IPS-20b (cell line): ENCODE data around the gene RNF13.

ENCODE experiments used
- H3K27ac ChIP-seq: one replicate; pipeline ENCODE4 v1.5.1; 2013; ENCODE audit warnings: low read length
- H3K27me3 ChIP-seq: 2 replicates; pipeline ENCODE4 v1.6.1; 2013; ENCODE audit warnings: mild to moderate bottlenecking, low read length, inconsistent platforms; ENCODE audit not compliant: insufficient read depth
- H3K36me3 ChIP-seq: 2 replicates; pipeline ENCODE4 v1.6.1; 2013; ENCODE audit warnings: low read depth, mild to moderate bottlenecking, inconsistent platforms, low read length, moderate library complexity; ENCODE audit not compliant: insufficient read depth
- H3K4me1 ChIP-seq: 2 replicates; pipeline ENCODE4 v1.6.1; 2013; ENCODE audit warnings: mild to moderate bottlenecking, control low read depth, inconsistent platforms, low read length, moderate library complexity; ENCODE audit not compliant: insufficient read depth
- H3K4me3 ChIP-seq: 2 replicates; pipeline ENCODE4 v1.5.1; 2013; ENCODE audit warnings: mild to moderate bottlenecking, low read length, inconsistent platforms
- H3K9ac ChIP-seq: 2 replicates; pipeline ENCODE4 v1.6.1; 2013; ENCODE audit warnings: low read depth, mild to moderate bottlenecking, inconsistent platforms, low read length, moderate library complexity
- H3K9me3 ChIP-seq: 2 replicates; pipeline ENCODE4 v1.6.1; 2013; ENCODE audit warnings: mild to moderate bottlenecking, low read depth, low read length, inconsistent platforms; ENCODE audit not compliant: insufficient read depth

The RNF13 gene

GRCh38 chr3:149812606-149813366 lies at the start of gene RNF13:
RNF13 (plus strand) TSS chr3:149813215; CDS start chr3:149846027, 32,812 bp downstream.
- Histone ChIP-seq H3K4me1 (peaks cover 17% of the 10 kb centered on the region), H3K27me3 (no peaks in the 10 kb centered on the region), H3K9ac (peak within 1 kb of the TSS; percentile 90), H3K9me3 (no peaks in the 10 kb centered on the region), H3K36me3 (no peaks in the 10 kb centered on the region), H3K4me3 (peak within 1 kb of the TSS; percentile 96), H3K27ac (peak within 1 kb of the TSS; percentile 41)

DNA sequence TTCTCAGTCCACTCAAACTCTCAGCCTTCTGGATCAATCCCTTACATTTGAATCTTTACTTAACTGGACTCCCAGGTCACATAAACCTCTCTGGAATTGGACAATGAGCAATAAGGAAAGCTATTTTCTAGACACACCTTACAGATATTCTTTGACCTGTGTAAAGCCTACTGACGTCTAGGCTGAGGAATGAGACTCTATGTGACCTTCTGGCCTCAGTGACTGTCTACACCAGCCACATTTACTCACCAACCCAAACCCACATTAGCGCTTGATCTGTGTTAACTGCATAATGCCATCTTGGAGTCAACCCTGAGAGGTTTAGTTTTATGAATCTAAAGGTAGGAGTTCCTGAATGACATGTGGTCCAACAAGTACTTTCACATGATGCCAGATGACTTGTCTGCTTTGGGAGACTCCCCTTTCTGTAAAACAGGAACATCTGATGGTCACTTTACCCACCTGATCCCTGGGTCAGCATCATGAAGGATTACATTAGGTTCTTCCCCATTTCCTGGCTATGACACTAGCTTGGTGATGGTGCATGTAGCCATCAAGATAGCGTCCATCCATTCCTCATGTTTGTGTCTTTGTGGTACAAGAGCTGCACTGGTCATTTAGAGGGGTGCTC lies 49.3 kb upstream of the RNF13 start:
- Histone ChIP-seq H3K4me3 (no peak overlapping the region), H3K36me3 (no peaks in the 10 kb centered on the region), H3K9me3 (no peaks in the 10 kb centered on the region), H3K27me3 (peaks cover 12% of the 10 kb centered on the region; the same call in 1 of the 2 replicates), H3K27ac (no peak overlapping the region), H3K4me1 (no peaks in the 10 kb centered on the region), H3K9ac (no peak overlapping the region)

DNA sequence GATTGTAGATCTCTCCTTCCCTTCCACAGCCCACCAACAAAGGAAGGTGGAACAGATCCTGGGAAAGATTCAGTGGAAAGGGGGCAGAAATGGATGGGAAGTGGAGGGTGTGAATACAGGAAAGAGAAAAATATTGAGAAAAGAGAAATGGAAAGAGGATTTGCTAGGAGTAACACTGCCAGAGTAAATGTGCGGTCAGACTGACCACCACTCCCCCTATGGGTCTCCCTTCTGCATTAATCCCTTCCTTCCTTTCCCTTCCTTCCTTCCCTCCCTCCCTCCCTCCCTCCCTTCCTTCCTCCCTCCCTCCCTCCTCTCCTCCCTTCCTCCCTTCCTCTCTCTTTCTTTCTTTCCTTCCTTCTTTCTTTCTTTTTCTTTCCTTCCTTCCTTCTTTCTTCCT lies 48.7 kb upstream of the RNF13 start:
- Histone ChIP-seq H3K4me1 (no peaks in the 10 kb centered on the region), H3K4me3 (no peak overlapping the region), H3K27ac (no peak overlapping the region), H3K9ac (no peak overlapping the region), H3K27me3 (peaks cover 12% of the 10 kb centered on the region; the same call in 1 of the 2 replicates), H3K9me3 (no peaks in the 10 kb centered on the region), H3K36me3 (no peaks in the 10 kb centered on the region)

DNA sequence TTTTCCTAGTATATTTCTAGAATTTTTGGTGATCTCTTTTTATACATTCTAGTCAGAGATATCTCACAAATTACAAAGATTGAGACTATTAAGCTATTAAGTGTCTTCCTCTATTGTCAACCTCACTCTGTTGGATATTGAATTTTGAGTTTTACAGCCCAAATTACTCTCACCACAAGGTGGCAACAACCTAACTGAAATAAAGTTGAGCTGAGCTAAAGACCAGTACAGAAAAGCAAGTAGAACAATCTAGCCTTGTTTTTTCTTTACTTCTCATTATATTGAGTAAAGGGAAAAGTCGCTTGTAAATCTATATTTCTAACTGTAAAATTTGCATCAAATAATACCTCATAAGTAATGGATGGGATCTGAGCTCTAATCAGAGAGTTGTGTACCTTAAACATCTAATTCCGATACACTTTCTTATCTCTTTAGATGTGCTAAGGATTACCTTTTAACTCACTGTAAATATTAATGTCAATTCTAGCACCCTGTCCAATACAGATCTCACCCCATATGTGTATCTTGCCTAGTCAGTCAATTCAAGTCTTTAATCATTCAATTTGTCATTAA lies 47.2 kb upstream of the RNF13 start:
- Histone ChIP-seq H3K27ac (no peak overlapping the region), H3K4me3 (no peak overlapping the region), H3K9ac (no peak overlapping the region), H3K9me3 (no peaks in the 10 kb centered on the region), H3K27me3 (peaks cover 12% of the 10 kb centered on the region; the same call in 1 of the 2 replicates), H3K36me3 (no peaks in the 10 kb centered on the region), H3K4me1 (no peaks in the 10 kb centered on the region)

DNA sequence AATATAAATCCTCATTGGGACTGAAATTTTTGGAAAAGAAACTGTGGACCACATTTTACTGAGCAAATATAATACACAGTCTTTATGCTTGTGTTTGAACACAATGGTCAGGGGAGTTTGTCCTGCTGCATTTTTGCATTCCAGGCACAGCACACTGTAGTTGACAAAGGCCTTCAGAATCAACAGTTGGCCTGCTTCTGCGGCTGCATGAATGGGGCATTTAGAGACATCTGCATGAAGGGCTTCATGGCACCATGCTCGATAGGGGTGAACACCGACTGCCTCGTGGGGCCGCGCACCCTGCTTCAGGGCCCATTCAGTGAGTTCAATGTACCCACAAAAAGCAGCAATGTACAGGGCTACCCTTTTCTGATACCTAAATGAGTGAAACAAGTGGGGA lies 45.3 kb upstream of the RNF13 start:
- Histone ChIP-seq H3K9me3 (no peaks in the 10 kb centered on the region), H3K4me1 (no peaks in the 10 kb centered on the region; the same call in 1 of the 2 replicates), H3K36me3 (no peaks in the 10 kb centered on the region), H3K27ac (no peak overlapping the region), H3K9ac (no peak overlapping the region), H3K27me3 (peaks cover 12% of the 10 kb centered on the region; the same call in 1 of the 2 replicates), H3K4me3 (no peak overlapping the region)

GRCh38 chr3:149768704-149769103 lies 44.3 kb upstream of the RNF13 start:
- Histone ChIP-seq H3K27me3 (peaks cover 4% of the 10 kb centered on the region; the same call in 1 of the 2 replicates), H3K4me1 (no peaks in the 10 kb centered on the region; the same call in 1 of the 2 replicates), H3K9me3 (no peaks in the 10 kb centered on the region), H3K4me3 (no peak overlapping the region), H3K27ac (no peak overlapping the region), H3K9ac (no peak overlapping the region), H3K36me3 (no peaks in the 10 kb centered on the region)

DNA sequence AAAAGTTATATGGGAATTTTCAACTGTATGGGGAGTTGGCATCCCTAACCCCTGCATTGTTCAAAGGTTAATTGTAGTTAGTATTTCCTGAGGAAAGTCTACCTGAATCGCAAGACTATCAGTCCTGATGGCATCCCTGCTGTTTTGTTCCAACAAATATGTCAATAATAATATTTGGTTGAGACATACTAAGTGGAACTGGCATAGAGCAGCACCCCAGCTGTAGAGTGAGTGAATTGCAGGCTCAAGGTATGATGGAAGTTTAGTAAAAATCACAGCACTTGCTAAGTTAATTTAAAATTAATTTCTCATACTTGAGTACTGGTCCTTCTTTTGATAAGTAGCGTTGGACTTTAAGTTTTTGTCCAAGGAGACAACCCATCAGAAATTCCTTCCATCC lies 42.8 kb upstream of the RNF13 start:
- Histone ChIP-seq H3K9me3 (no peaks in the 10 kb centered on the region), H3K27ac (no peak overlapping the region), H3K9ac (no peak overlapping the region), H3K27me3 (no peaks in the 10 kb centered on the region), H3K36me3 (no peaks in the 10 kb centered on the region), H3K4me1 (no peaks in the 10 kb centered on the region; the same call in 1 of the 2 replicates), H3K4me3 (no peak overlapping the region)

GRCh38 chr3:149771652-149772271 lies 41.3 kb upstream of the RNF13 start:
- Histone ChIP-seq H3K4me1 (no peaks in the 10 kb centered on the region; the same call in 1 of the 2 replicates), H3K4me3 (no peak overlapping the region), H3K9me3 (no peaks in the 10 kb centered on the region), H3K27me3 (no peaks in the 10 kb centered on the region), H3K36me3 (no peaks in the 10 kb centered on the region), H3K27ac (no peak overlapping the region), H3K9ac (no peak overlapping the region)

DNA sequence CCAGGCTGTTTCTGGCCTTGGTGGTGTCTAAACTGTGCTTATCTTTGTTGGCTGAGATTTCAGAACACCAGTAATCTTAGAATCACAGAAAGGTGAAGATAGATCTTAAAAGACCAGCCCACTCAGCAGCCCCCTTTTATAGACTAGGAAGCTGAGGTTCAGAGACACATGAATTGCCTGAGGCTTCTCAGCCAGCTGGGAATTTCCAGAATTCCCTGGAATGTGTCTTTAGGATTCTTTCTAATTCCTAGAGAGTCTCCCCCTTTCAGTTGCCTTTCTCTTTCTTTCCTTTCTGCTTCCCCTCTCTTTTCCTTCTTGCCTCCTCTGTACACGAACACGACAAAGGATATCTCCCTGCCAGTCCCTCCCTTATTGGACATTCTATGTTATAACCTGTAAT lies 40.2 kb upstream of the RNF13 start:
- H3K4me3 ChIP-seq: no peak overlapping the region
- H3K4me1 ChIP-seq: no peaks in the 10 kb centered on the region; the same call in 1 of the 2 replicates
- no peaks in the 10 kb centered on the region for H3K36me3 ChIP-seq
- H3K9ac ChIP-seq: no peak overlapping the region
- H3K27ac ChIP-seq: no peak overlapping the region
- H3K9me3 ChIP-seq: no peaks in the 10 kb centered on the region
- H3K27me3 ChIP-seq: no peaks in the 10 kb centered on the region

- Histone ChIP-seq H3K36me3 (no peaks in the 10 kb centered on the region), H3K27me3 (no peaks in the 10 kb centered on the region), H3K27ac (no peak overlapping the region), H3K4me3 (no peak overlapping the region), H3K4me1 (no peaks in the 10 kb centered on the region; the same call in 1 of the 2 replicates), H3K9me3 (no peaks in the 10 kb centered on the region), H3K9ac (no peak overlapping the region)
These were observed 36.8 kb upstream of the RNF13 start for GRCh38 chr3:149776170-149776569.

DNA sequence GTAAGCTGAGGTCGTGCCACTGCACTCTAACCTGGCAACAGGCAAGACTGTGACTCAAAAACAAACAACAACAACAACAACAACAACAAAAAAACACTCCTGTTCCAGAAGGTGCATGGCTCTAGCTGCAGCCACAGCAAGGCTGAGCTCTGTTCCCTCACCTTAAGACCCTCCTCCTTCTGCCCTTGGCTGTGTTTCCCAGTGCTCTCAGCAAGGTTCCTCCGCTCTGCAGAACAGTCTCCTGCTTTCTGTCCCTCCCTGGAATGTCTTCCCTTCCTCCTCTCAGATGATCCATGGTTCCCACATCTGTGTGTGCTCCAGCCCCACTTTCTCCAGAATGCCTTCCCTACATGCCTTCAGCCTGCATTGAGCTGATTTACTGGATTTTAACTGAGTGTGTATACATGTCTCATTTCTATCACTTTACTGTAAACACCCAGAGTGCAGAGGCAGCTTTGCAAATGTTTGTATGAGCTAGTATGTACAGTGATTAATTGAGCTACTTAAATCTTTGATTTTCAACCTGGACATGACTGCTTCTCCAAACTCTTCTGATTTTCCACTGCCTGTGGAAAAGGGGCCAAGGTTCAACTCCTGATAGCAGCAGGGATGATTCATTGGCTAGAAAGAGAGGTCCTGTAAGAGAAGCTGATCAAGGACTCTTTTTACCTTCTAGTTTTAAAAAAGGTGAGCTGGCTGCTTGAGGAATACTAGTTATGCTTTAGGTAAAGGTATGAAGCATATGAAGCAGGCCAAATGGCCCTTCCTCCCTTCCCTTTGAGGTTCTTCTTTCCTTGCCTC lies 35.4 kb upstream of the RNF13 start:
- H3K27ac ChIP-seq: no peak overlapping the region
- no peaks in the 10 kb centered on the region for H3K36me3 ChIP-seq
- H3K4me1 ChIP-seq: no peaks in the 10 kb centered on the region; the same call in 1 of the 2 replicates
- H3K27me3 ChIP-seq: no peaks in the 10 kb centered on the region
- no peaks in the 10 kb centered on the region for H3K9me3 ChIP-seq
- H3K9ac ChIP-seq: no peak overlapping the region
- no peak overlapping the region for H3K4me3 ChIP-seq
